Transverse colon (tissue), 4 donors: ENCODE data around the gene ARRB1. TPM values are rescaled to one million over a fixed set of nuclear protein-coding genes. Genes with fewer than 3 reads are reported as not detected.

Experiments
- DNase-seq: peaks from one replicate; pipeline ENCODE4 v3.0.0-alpha.2; 2019
- H3K27ac ChIP-seq, 4 donors: fragments of 200-600 bp; sonication (generic); 2 replicates each; pipeline ENCODE4 v1.5.1; 2016 to 2018; ENCODE audit warnings: inconsistent platforms in 4 of 4
- H3K27me3 ChIP-seq: fragments of 200-600 bp; sonication (generic); 2 replicates; pipeline ENCODE4 v1.5.1; 2017; ENCODE audit warnings: inconsistent platforms
- H3K36me3 ChIP-seq, 4 donors: fragments of 200-600 bp; sonication (generic); 2 replicates each; pipeline ENCODE4 v1.5.1; 2017 to 2019; ENCODE audit warnings: inconsistent platforms in 4 of 4
- H3K4me1 ChIP-seq, 4 donors: fragments of 200-600 bp; sonication (generic); 2 replicates each; pipeline ENCODE4 v1.5.1; 2017 to 2020; ENCODE audit warnings: inconsistent platforms in 4 of 4
- H3K4me3 ChIP-seq, 4 donors: fragments of 200-600 bp; sonication (generic); 1 replicate in 1 of 4; 2 replicates in 3 of 4; pipeline versions ENCODE4 v1.5.1 to v1.6.1; 2017 to 2019; ENCODE audit warnings: inconsistent platforms in 4 of 4
- H3K9me3 ChIP-seq, 2 donors: fragments of 200-600 bp; sonication (generic); 2 replicates each; pipeline ENCODE4 v1.5.1; 2017 to 2019; ENCODE audit warnings: inconsistent platforms in 2 of 2
- EP300 ChIP-seq: sonication (generic); formaldehyde crosslinking; IDR thresholded peaks from one replicate; pipeline ENCODE4 v1.6.1; 2017; ENCODE audit warnings: antibody characterized with exemption, low read depth
- POLR2A ChIP-seq: fragments of 450-650 bp; IDR thresholded peaks from one replicate; pipeline ENCODE4 v1.6.1; 2016; ENCODE audit warnings: antibody characterized with exemption, mild to moderate bottlenecking, moderate library complexity
- POLR2AphosphoS5 ChIP-seq, 3 donors: sonication (generic); formaldehyde crosslinking; IDR thresholded peaks; one replicate each; pipeline ENCODE4 v1.6.1; 2016; ENCODE audit warnings: antibody characterized with exemption in 3 of 3
- WGBS, 2 donors: methylation state at CpG; one replicate each; pipeline ENCODE4 v1.1.5; 2018; ENCODE audit warnings: low coverage in 1 of 2; 5-methylcytosine and 5-hydroxymethylcytosine counted together
- in situ Hi-C, 4 donors: fragments of 200-750 bp; cut with MboI; loops; one replicate each; pipeline versions ENCODE4 v1.15.0 to v1.15.1; 2017; ENCODE audit warnings: low sequenced_read_pairs in 3 of 4, low pct_ligation_motif_present in 1 of 4, low pct_unique_long_range_greater_than_20kb in 1 of 4
- intact Hi-C: fragments of 100-400 bp; cut with DNase I; formaldehyde crosslinking; loops from one replicate; pipeline ENCODE4 v1.15.1; 2023; ENCODE audit warnings: low total_unique reads
- total RNA-seq, 4 donors: library from RNA; depleted of rRNA; stranded (reverse); fragments of >200 nt; gene quantifications; one replicate each; pipeline ENCODE4 v1.1.0, GENCODE V29; 2016
- TF ChIP-seq, protein P1 (sequence below), 5 experiments: fragments of 200-600 bp in 3 of 5; fragments of 450-650 bp in 2 of 5; sonication (generic) in 3 of 5; IDR thresholded peaks; 1 replicate in 2 of 5; 2 replicates in 3 of 5; pipeline ENCODE4 v1.5.1; 2016 to 2017; ENCODE audit warnings: antibody characterized with exemption in 5 of 5, inconsistent platforms in 3 of 5, mild to moderate bottlenecking in 2 of 5, moderate library complexity in 1 of 5

The ARRB1 gene
- total RNA-seq, 4 donors from 2014 or later, result 55.7 to 88.2 (median 78.0) TPM

GRCh38 chr11:75293903-75294302, 57.6 kb downstream of the ARRB1 start:
- H3K27ac ChIP-seq, result no peak overlapping the region
- H3K36me3 ChIP-seq, result no peaks in the 10 kb centered on the region
- no peaks in the 10 kb centered on the region for H3K27me3 ChIP-seq
- H3K4me1 ChIP-seq, result no peaks in the 10 kb centered on the region
- DNase-seq, result no peak
- no peaks in the 10 kb centered on the region for H3K9me3 ChIP-seq
- in situ Hi-C loops (loop anchor here in 3 of 4 donors (25.0 kb wide), 1 partner anchor 243 kb away; the partner anchor contains the start of gene GDPD5 (in 3 of the 3)), intact Hi-C loops (no loop called here)
- 86% methylated on average over 2 of the region's 2 CpGs; no CpG with 5 or more reads in 1 of the 2 donors for WGBS, 2 donors
- TF ChIP-seq POLR2AphosphoS5 (IDR thresholded peaks at IDR 0.05) (no peak), EP300 (no peak), POLR2A (no peak)
- TF ChIP-seq, protein P1, sequence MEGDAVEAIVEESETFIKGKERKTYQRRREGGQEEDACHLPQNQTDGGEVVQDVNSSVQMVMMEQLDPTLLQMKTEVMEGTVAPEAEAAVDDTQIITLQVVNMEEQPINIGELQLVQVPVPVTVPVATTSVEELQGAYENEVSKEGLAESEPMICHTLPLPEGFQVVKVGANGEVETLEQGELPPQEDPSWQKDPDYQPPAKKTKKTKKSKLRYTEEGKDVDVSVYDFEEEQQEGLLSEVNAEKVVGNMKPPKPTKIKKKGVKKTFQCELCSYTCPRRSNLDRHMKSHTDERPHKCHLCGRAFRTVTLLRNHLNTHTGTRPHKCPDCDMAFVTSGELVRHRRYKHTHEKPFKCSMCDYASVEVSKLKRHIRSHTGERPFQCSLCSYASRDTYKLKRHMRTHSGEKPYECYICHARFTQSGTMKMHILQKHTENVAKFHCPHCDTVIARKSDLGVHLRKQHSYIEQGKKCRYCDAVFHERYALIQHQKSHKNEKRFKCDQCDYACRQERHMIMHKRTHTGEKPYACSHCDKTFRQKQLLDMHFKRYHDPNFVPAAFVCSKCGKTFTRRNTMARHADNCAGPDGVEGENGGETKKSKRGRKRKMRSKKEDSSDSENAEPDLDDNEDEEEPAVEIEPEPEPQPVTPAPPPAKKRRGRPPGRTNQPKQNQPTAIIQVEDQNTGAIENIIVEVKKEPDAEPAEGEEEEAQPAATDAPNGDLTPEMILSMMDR (IDR thresholded peaks at IDR 0.05), result no peak
- H3K4me3 ChIP-seq, result no peak overlapping the region

DNA sequence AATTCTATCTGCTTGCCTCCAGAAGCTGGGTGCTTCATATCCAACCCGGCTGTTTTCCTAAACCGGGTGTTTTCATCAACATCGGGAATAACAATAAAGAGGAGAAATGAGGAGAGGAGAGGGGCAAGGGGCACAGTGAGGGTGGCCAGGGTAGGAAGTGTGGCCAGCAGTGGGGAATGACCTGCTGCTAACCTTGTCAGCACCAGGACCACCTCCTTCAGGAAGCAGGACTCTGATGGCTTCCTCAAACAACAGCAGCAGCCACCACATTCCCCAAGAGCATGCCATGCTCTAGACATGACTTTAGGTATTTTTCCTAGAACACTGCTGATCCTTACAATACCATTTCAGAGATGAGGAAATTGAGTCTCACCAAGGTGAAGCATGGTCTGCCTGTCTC, 58.5 kb downstream of the ARRB1 start:
- TF ChIP-seq EP300 (no peak), POLR2A (no peak), POLR2AphosphoS5 (IDR thresholded peaks at IDR 0.05) (no peak)
- TF ChIP-seq, protein P1 (IDR thresholded peaks at IDR 0.05), result no peak
- no peaks in the 10 kb centered on the region for H3K4me1 ChIP-seq
- H3K9me3 ChIP-seq, result no peaks in the 10 kb centered on the region
- intact Hi-C loops (no loop called here), in situ Hi-C loops (loop anchor here in 3 of 4 donors (25.0 kb wide), 1 partner anchor 244 kb away; the partner anchor contains the start of gene GDPD5 (in 3 of the 3))
- H3K4me3 ChIP-seq, result no peak overlapping the region
- no peaks in the 10 kb centered on the region for H3K36me3 ChIP-seq
- no peak overlapping the region for H3K27ac ChIP-seq
- no peak for DNase-seq
- no peaks in the 10 kb centered on the region for H3K27me3 ChIP-seq
- WGBS, 2 donors, result 83% methylated on average over 3 of the region's 3 CpGs; no CpG with 5 or more reads in 1 of the 2 donors

DNA sequence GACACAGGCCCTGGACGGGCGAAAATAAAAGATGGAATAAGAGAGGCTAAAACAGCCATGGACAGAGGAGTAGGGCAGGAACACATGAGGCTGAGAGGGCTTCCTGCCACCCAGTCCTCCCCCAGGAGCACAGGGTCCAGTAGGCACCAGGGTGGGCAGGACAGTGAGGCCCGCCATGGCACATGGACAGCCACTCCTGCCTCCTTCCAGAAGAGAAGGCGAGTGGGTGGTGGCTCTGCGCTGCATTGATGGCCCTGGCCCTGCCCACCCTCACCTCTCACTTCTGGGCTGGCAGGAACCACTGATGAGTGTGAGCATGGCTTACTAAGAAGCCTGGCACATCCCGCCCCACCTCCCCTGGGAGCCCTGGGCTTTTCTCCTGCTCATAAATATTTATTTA, 59.7 kb downstream of the ARRB1 start:
- Histone ChIP-seq H3K9me3 (no peaks in the 10 kb centered on the region), H3K36me3 (peaks cover 0 to 10% (median 3%) of the 10 kb centered on the region in 4 donors), H3K4me1 (no peaks in the 10 kb centered on the region), H3K27me3 (no peaks in the 10 kb centered on the region), H3K27ac (no peak overlapping the region), H3K4me3 (no peak overlapping the region)
- no peak for TF ChIP-seq POLR2A
- TF ChIP-seq, protein P1 (IDR thresholded peaks at IDR 0.05), result no peak
- no peak for TF ChIP-seq POLR2AphosphoS5 (IDR thresholded peaks at IDR 0.05)
- no peak for TF ChIP-seq EP300
- in situ Hi-C loops (loop anchor here in 3 of 4 donors (25.0 kb wide), 1 partner anchor 246 kb away; the partner anchor contains the start of gene GDPD5 (in 3 of the 3)), intact Hi-C loops (no loop called here)
- no peak for DNase-seq
- WGBS, 2 donors, result 88 to 100% methylated on average over 1 to 6 of the region's 6 CpGs

DNA sequence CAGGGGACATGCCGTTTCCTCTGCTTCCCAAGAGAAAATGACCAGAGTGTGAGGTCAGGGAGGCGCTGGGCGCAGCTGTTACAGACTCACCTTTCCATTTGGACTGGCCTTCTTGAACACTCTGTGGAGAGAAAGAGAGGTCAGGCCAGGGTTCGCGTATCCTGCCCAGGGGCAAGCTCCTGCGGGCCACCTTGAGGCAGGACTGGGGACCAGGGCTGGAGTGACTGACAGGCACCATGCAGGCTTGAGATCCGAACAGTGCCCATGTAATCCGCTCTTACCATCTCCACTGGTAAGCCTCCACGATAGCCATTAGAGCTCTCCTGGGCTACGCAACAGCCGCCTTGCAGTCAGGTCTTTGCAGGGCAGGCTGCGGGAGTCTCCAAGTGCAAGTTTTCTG, 61.5 kb downstream of the ARRB1 start:
- WGBS, 2 donors, result 91% methylated on average over 9 of the region's 12 CpGs; no CpG with 5 or more reads in 1 of the 2 donors
- Histone ChIP-seq H3K27me3 (no peaks in the 10 kb centered on the region), H3K27ac (no peak overlapping the region), H3K4me3 (no peak overlapping the region), H3K9me3 (no peaks in the 10 kb centered on the region), H3K36me3 (peaks cover 0 to 10% (median 3%) of the 10 kb centered on the region in 4 donors), H3K4me1 (no peaks in the 10 kb centered on the region)
- DNase-seq, result no peak
- intact Hi-C loops (no loop called here), in situ Hi-C loops (loop anchor here in 3 of 4 donors (25.0 kb wide), 1 partner anchor 247 kb away; the partner anchor contains the start of gene GDPD5 (in 3 of the 3))
- TF ChIP-seq, protein P1 (IDR thresholded peaks at IDR 0.05), result no peak
- TF ChIP-seq EP300 (no peak), POLR2A (no peak), POLR2AphosphoS5 (IDR thresholded peaks at IDR 0.05) (no peak)
